MG63 (cell line): Measurements from ENCODE around the gene PDIA6. TPM values are rescaled to one million over a fixed set of nuclear protein-coding genes. Genes with fewer than 3 reads are reported as not detected.

Experiments used
- DNase-seq: peaks from one replicate; pipeline ENCODE4 v3.0.0-alpha.2; 2020
- H3K27me3 ChIP-seq: fragments of 250-450 bp; sonication (Bioruptor Pico); 2 replicates; pipeline ENCODE4 v1.5.1; 2020; ENCODE audit warnings: mild to moderate bottlenecking, moderate library complexity
- H3K36me3 ChIP-seq: fragments of 250-450 bp; sonication (Bioruptor Pico); 2 replicates; pipeline ENCODE4 v1.5.1; 2020; ENCODE audit warnings: mild to moderate bottlenecking, moderate library complexity
- H3K4me3 ChIP-seq: fragments of 250-450 bp; sonication (Bioruptor Pico); 2 replicates; pipeline ENCODE4 v1.5.1; 2020; ENCODE audit warnings: mild to moderate bottlenecking, moderate library complexity
- H3K9me3 ChIP-seq: fragments of 250-450 bp; sonication (Bioruptor Pico); 2 replicates; pipeline ENCODE4 v1.5.1; 2020; ENCODE audit warnings: mild to moderate bottlenecking, moderate library complexity
- total RNA-seq: library from RNA; depleted of rRNA; stranded (reverse); fragments of >200 nt; shearing (Covaris generic); gene quantifications from 2 replicates; pipeline ENCODE4 v1.2.3, GENCODE V29; 2014; ENCODE audit warnings: low replicate concordance; rRNA removed

PDIA6 gene
- total RNA-seq, 1 experiment from 2014 or later, result 548 TPM

GRCh38 chr2:10733566-10733925 is 79.0 kb downstream of the PDIA6 start:
- DNase-seq, result no peak
- Histone ChIP-seq H3K36me3 (no peaks in the 10 kb centered on the region), H3K4me3 (no peak overlapping the region), H3K9me3 (no peaks in the 10 kb centered on the region), H3K27me3 (no peaks in the 10 kb centered on the region)

Other genes with a start within 250 kb of the PDIA6 start
- 49.4 and 57.3 TPM in 2 replicates for gene NOL10, start 122.8 kb downstream of the PDIA6 start, total RNA-seq
- gene ATP6V1C2, start 91.2 kb downstream of the PDIA6 start, total RNA-seq, result not detected in 2 replicates
- gene KCNF1, start 99.1 kb upstream of the PDIA6 start, total RNA-seq, result 1.3 and 6.8 TPM in 2 replicates